ENCODE data around the gene ADAMTSL5.
A peak's percentile ranks its signal among the peaks of the same experiment; 100 is the strongest.
"Not testable (repeated sequence)": the region's sequence is repeated elsewhere in the genome, so short reads cannot be mapped to it uniquely, and the experiment has no call there.

The ADAMTSL5 gene

DNA sequence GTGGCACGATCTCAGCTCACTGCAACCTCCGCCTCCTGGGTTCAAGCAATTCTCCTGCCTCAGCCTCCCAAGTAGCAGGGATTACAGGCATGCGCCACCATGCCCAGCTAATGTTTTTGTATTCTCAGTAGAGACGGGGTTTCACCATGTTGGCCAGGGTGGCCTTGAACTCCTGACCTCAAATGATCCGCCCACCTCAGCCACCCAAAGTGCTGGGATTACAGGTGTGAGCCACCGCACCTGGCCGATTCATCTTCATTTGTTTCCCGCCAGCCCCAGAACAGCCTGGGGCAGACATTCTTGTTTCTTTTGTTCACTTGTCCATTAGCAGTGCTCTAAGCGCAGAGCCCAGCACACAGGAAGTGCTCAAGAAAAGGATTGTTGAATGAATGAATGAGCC, 35.8 kb downstream of the ADAMTSL5 start:
- DNase-seq: not testable (repeated sequence)

DNA sequence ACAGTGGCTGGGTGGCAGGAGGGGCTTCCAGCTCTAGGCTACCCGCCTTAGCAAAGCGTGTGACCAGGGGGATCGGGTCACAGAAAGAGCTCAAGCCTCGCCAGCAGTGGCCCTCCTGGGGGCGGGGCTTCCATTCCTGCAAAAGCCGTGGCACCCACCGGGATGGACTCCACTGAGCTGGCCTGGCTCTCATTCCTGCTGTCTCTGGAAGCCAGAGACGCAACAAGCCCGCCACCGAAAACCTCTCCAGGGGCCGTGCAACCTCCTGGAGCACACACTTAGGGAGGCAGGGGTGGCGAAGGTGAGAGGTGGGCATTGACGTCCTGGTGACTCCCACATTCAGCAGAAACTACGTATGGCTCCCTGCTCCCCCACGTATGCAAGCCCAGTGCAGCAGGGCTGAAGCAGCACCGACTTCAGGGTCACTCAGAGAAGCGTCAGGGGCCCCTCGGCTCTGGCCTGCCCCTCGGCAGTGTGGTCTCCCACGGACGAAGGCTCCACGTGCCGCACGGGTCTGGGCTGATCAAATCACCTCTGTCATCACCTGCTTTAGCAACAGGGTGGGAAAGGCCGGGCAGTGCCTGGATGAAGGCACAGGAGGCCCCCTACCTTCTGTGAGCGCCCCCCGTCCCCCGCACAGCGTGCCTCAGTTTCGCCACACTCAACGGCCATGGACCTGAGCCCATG, 36.9 kb downstream of the ADAMTSL5 start:
- DNase-seq: no peak

DNA sequence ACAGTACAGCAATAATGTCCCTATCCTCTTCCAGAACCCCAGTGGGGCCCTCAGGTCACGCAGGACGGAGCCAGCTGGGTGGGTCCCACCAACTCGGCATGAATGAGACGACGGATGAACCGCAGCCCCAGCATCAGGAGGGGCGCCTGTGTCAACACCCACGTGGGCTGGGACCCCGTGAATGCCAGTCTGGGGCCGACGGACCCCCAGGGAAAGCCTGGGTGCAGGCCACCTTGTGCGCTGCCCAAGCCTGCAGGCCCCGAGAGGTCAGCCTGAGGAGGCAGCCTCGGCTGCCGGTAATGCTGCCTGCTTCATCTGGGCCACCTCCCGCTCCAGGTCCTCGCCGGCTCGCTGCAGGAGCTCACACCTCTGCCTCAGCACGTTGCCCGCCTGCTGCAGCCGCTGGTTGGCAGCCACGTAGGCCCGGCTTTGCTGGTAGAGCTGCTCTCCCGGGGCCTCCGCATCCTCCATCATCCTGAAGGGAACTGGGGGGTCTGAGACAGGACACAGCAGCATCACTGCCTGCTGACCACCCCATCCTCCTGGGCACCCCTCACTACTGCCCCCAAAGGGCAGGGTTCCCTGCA, 38.0 kb downstream of the ADAMTSL5 start:
- no peak for DNase-seq

DNA sequence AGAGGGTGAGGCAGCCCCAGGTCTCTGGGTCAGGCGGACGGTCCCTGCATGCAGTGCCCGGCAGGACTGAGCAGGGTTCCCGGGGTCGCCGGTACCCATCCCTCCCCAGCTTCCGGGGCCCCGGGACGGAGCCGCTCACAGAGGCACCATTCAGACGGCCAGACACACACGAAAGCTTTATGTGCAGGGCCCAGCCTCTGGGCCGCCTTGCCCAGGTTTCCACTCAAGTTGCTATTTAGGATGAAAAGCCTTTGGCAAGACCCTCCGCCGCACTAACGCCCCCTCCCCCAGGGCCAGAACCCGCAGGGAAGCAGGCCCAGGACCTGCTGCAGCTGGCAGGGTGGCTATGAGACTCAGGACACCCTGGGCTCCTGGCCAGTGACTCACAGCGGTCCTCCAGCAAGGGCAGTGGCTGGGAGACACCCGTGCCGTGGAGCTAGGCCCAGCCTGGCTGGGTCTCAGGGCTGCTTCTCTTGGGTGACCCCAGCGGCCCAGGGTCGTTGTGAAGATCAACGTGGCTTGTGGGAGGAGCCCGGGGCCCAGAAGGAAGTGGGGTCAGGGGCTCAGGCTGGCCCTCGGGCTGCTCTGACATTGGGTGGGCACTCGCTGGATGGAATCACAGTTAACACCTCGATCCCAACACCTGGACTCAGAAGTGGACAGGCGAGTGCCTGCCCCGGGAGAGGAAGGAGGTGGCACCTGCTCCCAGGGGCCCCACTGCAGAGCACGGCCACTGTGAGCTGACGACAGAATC, 38.6 kb downstream of the ADAMTSL5 start:
- no peak for DNase-seq

DNA sequence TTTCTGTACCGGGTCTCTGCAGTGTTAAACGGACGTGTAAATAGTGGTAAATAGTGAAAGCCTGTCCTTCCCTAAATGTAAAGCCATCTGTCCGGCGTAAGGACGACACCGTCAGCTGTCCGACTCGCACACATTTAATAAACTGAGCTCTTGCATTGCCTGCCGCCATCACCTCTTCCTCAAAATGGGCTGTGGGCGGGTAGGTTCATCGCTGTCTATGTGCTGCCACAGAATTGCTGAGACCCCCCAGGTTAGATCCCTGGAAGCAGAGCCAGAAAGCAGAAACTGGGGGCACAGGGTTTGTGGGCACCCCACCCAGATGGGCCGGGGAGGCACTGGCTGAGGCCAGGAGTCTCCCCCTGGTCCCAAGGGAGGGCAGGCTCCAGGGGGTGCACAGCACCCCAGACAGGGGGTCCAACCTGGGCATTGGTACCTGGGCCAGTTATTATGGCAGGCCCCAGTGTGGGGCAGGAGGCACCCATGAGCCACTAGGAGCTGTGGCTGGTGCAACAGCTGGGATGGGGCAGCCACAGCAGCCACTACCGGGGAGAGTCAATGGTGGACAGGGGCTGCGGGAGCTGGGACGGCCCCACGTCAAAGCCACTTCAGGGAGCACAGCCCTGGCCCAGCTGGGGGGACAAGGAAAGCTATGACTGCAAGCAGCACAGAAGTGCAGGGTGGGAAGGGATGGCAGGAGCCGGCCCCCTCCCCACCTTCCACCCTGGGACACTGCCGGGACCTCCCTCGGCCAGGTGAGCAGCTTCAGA, 39.6 kb downstream of the ADAMTSL5 start:
- no peak for DNase-seq

DNA sequence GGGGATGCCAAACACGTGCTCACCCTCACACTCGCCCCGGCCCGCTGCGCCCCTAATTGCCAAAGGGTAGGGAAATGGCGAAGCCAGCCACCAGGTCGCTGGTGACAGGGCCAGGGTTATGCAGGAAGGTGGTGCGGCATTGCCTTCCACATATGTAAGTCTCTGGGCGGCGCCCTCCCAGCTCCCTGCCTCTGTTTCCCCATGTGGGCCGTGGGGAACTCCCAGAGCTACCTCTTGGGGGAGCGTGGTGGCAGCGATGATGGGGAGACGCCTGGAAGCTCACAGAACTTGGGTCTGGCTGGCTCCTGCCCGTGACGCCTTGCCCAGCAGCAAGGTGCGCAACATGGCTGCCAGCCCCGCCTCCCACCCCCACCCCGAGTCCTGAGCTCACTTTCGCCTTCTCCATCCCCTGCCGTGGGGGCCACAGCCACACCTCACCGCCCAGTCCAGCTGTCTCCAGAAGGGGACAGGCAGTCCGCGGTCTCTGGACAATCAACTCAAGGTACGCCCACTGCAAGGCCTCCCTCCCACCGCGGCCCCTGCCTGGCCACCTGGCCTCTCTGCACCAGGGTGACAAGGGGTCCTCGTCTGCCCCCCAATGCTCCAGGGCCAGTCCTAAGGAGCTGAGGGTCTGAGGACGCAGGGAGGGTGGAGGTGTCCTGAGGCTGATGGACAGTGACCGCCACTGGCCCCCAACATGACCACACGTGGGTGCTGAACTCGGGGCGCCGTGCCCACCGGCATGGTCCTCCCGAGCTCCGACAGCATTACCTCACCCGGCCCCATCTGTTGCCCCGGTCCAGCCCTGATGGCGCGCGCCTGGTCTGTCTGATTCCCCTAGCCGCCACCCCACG, 40.4 kb downstream of the ADAMTSL5 start:
- no peak for DNase-seq

DNA sequence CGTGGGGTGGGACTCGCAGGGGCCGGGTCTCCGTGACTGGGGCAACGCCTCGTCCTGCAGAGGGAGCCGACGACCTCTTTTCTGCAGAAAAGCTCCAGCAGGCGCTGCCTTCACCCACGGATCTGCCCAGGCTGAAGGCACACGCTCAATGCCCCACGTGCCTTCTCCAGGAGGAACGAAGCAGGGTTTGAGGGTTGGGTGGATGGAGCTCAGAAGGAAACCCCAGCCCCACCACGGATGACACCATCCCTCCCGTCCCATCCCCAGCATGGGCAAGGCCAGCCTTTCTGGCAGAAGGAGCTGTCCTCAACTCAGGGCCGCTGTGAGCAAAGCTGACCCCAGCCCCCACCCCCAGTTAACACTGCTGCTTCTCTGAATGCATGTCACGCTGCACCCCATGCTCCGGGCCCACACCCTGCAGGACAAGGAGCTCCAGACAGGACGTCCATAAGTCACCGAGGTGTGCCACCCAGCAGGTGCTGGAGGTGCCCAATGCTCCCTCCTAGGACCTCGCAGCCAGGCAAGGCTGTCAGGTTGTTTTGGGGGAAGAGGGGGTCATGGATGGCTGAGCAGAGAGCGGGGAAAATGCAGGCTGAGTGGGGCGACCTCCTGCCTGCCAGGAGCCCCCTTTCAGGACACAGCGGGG, 41.2 kb downstream of the ADAMTSL5 start:
- DNase-seq: no peak

DNA sequence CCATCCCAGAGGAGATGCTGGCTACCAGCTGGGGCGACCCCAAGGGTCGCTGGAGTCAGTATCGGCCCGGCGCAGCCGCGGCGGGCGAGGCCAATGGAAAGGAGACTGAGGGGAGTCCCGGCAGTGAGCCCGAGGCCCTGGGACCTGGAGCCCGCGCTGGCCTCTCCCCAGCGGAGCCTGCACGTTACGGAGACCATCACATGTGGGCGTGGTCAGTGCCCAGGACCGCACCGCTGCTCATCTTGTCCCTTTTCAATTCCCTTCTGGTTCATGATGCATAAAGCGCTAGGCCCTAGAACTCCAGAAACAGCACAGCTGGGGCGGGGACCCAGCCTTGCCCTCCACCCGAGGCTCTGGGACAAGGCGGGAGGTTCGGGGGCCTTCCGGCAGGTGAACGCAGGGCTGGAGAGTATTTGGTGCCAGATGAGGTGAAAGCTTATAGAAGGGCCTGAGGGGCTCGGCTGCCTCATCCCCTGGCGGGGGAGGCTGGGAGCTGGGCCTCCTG, 41.8 kb downstream of the ADAMTSL5 start:
- peak; percentile 60 for DNase-seq

DNA sequence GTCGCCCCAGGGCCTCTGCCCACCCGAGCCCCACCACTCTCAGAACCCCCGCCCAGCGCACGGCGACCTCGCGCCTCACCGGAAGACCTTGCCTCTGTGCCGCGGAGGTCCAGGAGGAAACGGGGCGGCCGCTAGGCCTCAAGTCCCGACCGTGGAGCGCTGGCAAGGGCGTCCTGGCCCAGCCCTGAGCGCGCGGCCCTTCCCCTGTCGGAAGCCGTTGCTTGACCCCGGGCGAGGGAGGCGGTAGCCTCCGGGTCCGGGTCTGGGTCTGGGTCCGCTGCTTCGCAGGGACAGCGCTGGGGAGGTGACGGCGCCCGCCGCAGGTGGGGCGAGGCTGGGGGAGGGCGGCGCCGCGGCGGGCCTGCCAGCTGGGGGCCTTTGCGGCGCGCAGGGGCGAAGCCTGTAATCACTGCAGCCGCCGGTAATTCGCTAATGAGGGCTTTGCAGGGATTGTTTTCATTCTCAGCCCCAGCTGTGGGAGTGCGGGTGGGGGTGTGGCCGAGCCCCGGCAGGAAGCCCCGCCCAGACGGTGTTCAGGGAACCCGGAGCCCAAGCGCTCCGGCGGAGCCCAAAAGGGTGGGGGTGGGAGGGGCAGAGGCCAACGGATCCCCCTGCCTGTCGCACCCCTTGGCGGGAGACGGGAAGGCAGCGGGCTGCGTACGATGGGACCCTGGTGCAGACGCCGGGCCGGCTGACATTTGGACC, 42.4 kb downstream of the ADAMTSL5 start:
- DNase-seq: peak; percentile 81

DNA sequence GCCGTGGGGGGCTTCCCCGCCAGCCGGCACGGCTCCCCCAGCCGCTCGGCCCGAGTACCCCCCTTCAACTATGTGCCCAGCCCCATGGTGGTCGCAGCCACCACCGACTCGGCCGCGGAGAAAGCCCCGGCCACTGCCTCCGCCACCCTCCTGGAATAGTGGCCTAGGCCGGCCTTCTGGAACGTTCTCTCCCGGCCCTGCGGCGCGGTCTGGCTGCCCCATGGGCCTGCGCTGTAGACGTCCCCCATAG, 42.8 kb downstream of the ADAMTSL5 start:
- no peak for DNase-seq

DNA sequence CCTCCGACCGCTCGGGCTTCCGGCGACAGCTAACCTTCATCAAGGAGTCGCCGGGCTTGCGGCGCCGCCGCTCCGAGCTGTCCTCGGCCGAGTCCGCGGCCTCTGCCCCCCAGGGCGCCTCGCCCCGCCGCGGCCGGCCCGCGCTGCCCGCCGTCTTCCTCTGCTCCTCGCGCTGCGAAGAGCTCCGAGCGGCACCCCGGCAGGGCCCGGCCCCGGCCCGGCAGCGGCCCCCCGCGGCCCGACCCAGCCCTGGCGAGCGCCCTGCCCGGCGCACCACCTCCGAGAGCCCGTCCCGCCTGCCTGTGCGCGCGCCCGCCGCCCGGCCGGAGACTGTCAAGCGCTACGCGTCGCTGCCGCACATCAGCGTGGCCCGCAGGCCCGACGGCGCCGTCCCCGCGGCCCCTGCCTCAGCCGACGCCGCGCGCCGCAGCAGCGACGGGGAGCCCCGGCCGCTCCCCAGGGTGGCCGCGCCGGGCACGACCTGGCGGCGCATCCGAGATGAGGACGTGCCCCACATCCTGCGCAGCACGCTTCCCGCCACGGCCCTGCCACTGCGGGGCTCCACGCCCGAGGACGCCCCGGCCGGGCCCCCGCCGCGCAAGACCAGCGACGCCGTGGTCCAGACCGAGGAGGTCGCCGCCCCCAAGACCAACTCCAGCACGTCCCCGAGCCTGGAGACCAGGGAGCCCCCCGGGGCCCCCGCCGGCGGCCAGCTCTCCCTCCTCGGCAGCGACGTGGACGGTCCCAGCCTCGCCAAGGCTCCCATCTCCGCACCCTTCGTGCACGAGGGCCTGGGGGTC, 43.4 kb downstream of the ADAMTSL5 start:
- no peak for DNase-seq

DNA sequence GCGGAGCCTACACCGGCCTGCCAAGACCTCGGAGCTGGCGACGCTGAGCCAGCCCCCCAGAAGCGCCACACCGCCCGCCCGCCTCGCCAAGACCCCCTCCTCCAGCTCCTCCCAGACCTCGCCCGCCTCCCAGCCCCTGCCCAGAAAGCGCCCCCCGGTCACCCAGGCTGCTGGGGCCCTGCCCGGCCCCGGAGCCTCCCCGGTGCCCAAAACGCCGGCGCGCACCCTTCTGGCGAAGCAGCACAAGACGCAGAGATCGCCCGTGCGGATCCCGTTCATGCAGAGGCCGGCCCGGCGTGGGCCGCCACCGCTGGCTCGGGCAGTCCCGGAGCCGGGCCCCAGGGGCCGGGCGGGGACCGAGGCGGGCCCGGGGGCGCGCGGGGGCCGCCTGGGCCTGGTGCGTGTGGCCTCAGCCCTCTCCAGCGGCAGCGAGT, 44.0 kb downstream of the ADAMTSL5 start:
- no peak for DNase-seq

DNA sequence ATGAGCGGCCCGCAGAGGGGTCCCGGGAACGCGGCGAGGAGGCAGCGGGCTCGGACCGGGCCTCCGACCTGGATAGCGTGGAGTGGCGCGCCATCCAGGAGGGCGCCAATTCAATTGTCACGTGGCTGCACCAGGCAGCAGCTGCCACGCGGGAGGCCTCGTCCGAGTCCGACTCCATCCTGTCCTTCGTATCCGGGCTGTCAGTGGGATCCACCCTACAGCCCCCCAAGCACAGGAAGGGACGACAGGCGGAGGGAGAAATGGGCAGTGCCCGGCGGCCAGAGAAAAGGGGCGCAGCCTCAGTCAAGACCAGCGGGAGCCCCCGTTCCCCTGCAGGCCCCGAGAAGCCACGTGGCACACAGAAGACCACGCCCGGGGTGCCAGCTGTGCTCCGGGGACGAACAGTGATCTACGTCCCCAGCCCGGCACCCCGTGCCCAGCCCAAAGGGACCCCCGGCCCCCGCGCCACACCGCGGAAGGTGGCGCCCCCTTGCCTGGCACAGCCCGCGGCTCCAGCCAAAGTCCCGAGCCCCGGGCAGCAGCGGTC, 44.5 kb downstream of the ADAMTSL5 start:
- no peak for DNase-seq

DNA sequence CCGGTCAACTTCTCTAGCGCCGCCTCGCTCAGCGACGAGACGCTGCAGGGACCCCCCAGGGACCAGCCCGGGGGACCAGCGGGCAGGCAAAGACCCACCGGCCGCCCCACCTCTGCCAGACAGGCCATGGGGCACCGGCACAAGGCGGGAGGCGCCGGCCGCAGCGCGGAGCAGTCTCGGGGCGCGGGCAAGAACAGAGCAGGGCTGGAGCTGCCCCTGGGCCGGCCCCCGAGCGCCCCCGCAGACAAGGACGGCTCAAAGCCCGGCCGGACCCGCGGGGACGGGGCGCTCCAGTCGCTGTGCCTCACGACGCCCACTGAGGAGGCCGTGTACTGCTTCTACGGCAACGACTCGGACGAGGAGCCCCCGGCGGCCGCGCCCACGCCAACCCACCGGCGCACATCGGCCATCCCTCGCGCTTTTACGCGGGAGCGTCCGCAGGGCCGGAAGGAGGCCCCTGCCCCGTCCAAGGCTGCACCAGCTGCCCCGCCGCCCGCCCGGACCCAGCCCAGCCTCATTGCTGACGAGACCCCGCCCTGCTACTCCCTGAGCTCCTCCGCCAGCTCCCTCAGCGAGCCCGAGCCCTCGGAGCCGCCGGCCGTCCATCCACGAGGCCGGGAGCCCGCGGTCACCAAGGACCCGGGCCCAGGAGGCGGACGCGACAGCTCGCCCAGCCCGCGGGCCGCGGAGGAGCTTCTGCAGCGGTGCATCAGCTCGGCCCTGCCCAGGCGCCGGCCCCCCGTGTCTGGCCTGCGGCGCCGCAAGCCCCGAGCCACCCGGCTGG, 45.1 kb downstream of the ADAMTSL5 start:
- DNase-seq: no peak

DNA sequence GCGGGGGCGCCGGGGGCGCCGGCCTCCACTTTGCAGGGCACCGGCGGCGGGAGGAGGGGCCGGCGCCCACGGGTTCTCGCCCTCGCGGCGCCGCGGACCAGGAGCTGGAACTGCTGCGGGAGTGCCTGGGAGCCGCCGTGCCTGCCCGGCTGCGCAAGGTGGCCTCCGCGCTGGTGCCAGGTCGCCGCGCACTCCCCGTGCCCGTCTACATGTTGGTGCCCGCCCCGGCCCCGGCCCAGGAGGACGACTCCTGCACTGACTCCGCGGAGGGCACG, 45.7 kb downstream of the ADAMTSL5 start:
- no peak for DNase-seq

DNA sequence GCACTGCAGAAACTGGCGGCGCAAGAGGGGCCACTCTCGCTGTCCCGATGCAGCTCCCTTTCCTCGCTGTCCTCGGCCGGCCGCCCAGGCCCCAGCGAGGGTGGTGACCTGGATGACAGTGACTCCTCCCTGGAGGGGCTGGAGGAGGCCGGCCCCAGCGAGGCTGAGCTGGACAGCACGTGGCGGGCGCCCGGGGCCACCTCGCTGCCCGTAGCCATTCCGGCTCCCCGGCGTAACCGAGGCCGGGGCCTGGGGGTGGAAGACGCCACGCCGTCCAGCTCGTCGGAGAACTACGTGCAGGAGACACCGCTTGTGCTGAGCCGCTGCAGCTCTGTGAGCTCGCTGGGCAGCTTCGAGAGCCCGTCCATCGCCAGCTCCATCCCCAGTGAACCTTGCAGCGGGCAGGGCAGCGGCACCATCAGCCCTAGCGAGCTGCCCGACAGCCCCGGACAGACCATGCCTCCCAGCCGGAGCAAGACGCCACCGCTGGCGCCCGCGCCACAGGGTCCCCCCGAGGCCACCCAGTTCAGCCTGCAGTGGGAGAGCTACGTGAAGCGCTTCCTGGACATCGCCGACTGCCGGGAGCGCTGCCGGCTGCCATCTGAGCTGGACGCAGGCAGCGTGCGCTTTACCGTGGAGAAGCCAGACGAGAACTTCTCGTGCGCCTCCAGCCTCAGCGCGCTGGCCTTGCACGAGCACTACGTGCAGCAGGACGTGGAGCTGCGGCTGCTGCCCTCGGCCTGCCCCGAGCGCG, 46.2 kb downstream of the ADAMTSL5 start:
- no peak for DNase-seq

DNA sequence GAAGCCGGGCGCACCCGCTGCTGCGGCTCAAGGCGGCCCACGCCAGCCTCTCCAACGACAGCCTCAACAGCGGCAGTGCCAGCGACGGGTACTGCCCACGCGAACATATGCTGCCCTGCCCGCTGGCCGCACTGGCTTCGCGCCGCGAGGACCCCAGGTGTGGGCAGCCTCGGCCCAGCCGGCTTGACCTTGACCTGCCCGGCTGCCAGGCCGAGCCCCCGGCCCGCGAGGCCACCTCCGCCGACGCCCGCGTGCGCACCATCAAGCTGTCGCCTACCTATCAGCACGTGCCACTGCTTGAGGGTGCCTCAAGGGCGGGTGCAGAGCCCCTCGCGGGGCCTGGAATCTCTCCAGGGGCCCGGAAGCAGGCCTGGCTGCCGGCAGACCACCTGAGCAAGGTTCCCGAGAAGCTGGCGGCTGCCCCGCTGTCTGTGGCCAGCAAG, 46.8 kb downstream of the ADAMTSL5 start:
- no peak for DNase-seq

DNA sequence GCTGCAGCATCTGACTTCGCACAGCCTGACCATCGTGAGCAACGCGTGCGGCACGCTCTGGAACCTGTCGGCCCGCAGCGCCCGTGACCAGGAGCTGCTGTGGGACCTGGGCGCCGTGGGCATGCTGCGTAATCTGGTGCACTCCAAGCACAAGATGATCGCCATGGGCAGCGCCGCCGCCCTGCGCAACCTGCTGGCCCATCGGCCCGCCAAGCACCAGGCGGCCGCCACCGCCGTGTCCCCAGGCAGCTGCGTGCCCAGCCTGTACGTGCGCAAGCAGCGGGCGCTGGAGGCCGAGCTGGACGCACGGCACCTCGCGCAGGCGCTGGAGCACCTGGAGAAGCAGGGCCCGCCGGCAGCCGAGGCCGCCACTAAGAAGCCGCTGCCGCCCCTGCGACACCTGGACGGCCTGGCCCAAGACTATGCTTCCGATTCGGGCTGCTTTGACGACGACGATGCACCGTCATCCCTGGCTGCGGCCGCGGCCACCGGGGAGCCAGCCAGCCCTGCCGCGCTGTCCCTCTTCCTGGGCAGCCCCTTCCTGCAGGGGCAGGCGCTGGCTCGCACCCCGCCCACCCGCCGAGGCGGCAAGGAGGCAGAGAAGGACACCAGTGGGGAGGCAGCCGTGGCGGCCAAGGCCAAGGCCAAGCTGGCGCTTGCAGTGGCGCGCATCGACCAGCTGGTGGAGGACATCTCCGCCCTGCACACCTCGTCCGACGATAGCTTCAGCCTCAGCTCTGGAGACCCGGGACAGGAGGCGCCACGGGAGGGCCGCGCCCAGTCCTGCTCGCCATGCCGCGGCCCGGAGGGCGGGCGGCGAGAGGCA, 47.4 kb downstream of the ADAMTSL5 start:
- no peak for DNase-seq

Measured in NCI-H2227 treated with DMSO at 0.1 percent for 48 hours (cell line).